Measurements from ENCODE around the gene HSPBP1. TPM values are rescaled to one million over a fixed set of nuclear protein-coding genes. Genes with fewer than 3 reads are reported as not detected.

Gene HSPBP1
- total and polyA plus RNA-seq, 2 of the 4 experiments (the other 2 are of a cell fraction) = 21.0 to 43.2 TPM

- Histone ChIP-seq H3K27ac (ENCODE audit: insufficient read depth, low read length) (no peak overlapping the region), H3K79me1 (ENCODE audit: low read depth in 1 of 2, low read length in 2 of 2) (peaks cover 0 to 22% of the 10 kb centered on the region in 2 experiments; a peak in 3 of 4 replicates), H3K14ac (replicated peaks; ENCODE audit: low read depth, low read length) (no peak overlapping the region), H4K8ac (ENCODE audit: low read depth in 2 of 2, low read length in 2 of 2) (no peak overlapping the region), H3K36me3 (ENCODE audit: control insufficient read depth, insufficient read depth, low read length) (peaks cover 5% of the 10 kb centered on the region), H2AFZ (replicated peaks; ENCODE audit: low read length, poor library complexity) (no peak overlapping the region), H2AK9ac (replicated peaks; ENCODE audit: low read depth, low read length, poor library complexity) (no peak overlapping the region), H2BK5ac (ENCODE audit: low read depth, low read length, poor library complexity, severe bottlenecking) (no peak overlapping the region), H4K5ac (ENCODE audit: low read depth, low read length) (no peak overlapping the region), H3K56ac (ENCODE audit: extremely low read depth, insufficient read depth, low read length) (no peak overlapping the region; the same call in 1 of the 2 replicates), H4K91ac (ENCODE audit: insufficient read depth, low read depth, low read length) (no peak overlapping the region), H3K9me1 (ENCODE audit: insufficient read depth, low read length) (peaks cover 4% of the 10 kb centered on the region; the same call in 1 of the 2 replicates), H3K27me3 (ENCODE audit: control insufficient read depth, insufficient read depth, low read length) (no peaks in the 10 kb centered on the region), H2BK20ac (ENCODE audit: low read depth, low read length) (no peak overlapping the region), H3K9ac (ENCODE audit: low read depth, low read length) (no peak overlapping the region), H3K4me1 (ENCODE audit: control insufficient read depth, insufficient read depth, low read length) (no peaks in the 10 kb centered on the region), H3K4ac (ENCODE audit: low read depth, low read length) (no peak overlapping the region), H4K20me1 (ENCODE audit: insufficient read depth, low read length) (peaks cover under 1% of the 10 kb centered on the region; the same call in 1 of the 2 replicates), H2BK15ac (ENCODE audit: low read depth, low read length) (no peak overlapping the region), H3K4me3 (ENCODE audit: insufficient read depth, low read depth, low read length) (no peak overlapping the region), H2AK5ac (ENCODE audit: low read depth, low read length) (no peak overlapping the region), H2BK120ac (ENCODE audit: low read depth, low read length) (no peak overlapping the region), H3K23ac (ENCODE audit: low read depth, low read length) (no peak overlapping the region), H3K18ac (ENCODE audit: low read depth, low read length) (no peak overlapping the region), H3K9me3 (ENCODE audit: control insufficient read depth, insufficient read depth, low read length) (no peaks in the 10 kb centered on the region), H3K4me2 (ENCODE audit: low read depth, low read length) (no peak overlapping the region)
- in situ Hi-C loops (cut with MboI; ENCODE audit: low sequenced_read_pairs) = no loop called here
- 100% methylated on average over 10 of the region's 16 CpGs; no CpG with 5 or more reads in 1 of the 2 experiments for WGBS, 2 experiments (ENCODE audit: extremely low coverage in 2 of 2, insufficient read length in 1 of 2)
- ChIA-PET CTCF (no interaction called here), POLR2A (ENCODE audit: unreplicated experiment) (interaction anchor here (0.6 kb wide), 1 partner anchor 142 kb away, joined by 9 read pairs; the partner anchor contains the start of gene UBE2S)
- dilution Hi-C loops (cut with HindIII; ENCODE audit: low sequenced_read_pairs, unreplicated experiment) = no loop called here
- TF ChIP-seq CTCF (conservative IDR thresholded peaks at IDR 0.05; ENCODE audit: low read depth, low read length) (no peak), MAFK (IDR thresholded peaks at IDR 0.05; ENCODE audit: low read depth, low read length) (no peak), BHLHE40 (IDR thresholded peaks at IDR 0.05; ENCODE audit: low read depth, low read length) (no peak), RAD21 (IDR thresholded peaks at IDR 0.05; ENCODE audit: low read length) (no peak), USF2 (IDR thresholded peaks at IDR 0.05; ENCODE audit: low read depth, low read length) (no peak), MAZ (IDR thresholded peaks at IDR 0.05; ENCODE audit: borderline replicate concordance, low read depth, low read length) (no peak), ELK1 (IDR thresholded peaks at IDR 0.05; ENCODE audit: borderline replicate concordance, low read depth, low read length) (no peak), CEBPB (IDR thresholded peaks at IDR 0.05; ENCODE audit: low read depth, low read length) (no peak), FOS (IDR thresholded peaks at IDR 0.05; ENCODE audit: low read depth, low read length) (no peak), SMC3 (IDR thresholded peaks at IDR 0.05; ENCODE audit: low read depth, low read length) (no peak), CHD1 (IDR thresholded peaks at IDR 0.05; ENCODE audit: low read depth, low read length) (no peak), RCOR1 (IDR thresholded peaks at IDR 0.05; ENCODE audit: insufficient replicate concordance, low read length) (no peak), POLR2A (IDR thresholded peaks at IDR 0.05; ENCODE audit: low read depth, low read length) (no peak)
- ATAC-seq (ENCODE audit: low read depth) = no peak
- DNase-seq = no peak
- intact Hi-C loops (cut with micrococcal nuclease) = no loop called here
- BruUV-seq (replicated peaks) = no TSS peak
Measured at GRCh38 chr19:55265173-55265572, 14.7 kb downstream of the HSPBP1 start.
